K562 (cell line): Measurements from ENCODE around the gene KIAA0513. TPM values are rescaled to one million over a fixed set of nuclear protein-coding genes. Genes with fewer than 3 reads are reported as not detected.
A peak's percentile ranks its signal among the peaks of the same experiment; 100 is the strongest.

Source experiments
- ATAC-seq: fragments of 200-7000 bp; cut with Tn5 transposase; 3 replicates; pipeline ENCODE4 v1.9.1; 2020; ENCODE audit warnings: moderate library complexity
- BruUV-seq: library from RNA; stranded (reverse); fragments of 400-500 nt; replicated peaks from 2 replicates; lab custom pipeline; 2021; lab: Mats Ljungman, UMichigan
- CTCF ChIA-PET: fragments of 300-600 bp; formaldehyde crosslinking; extraction: SDS; loops from one replicate; lab custom pipeline; 2021; ENCODE audit warnings: low intra/inter-chr PET ratio; lab: Yijun Ruan, JAX
- POLR2A ChIA-PET: fragments of 300-600, 350-650 bp; sonication (Branson Sonifier 250); formaldehyde crosslinking; extraction: SDS; loops from one replicate; lab custom pipeline; 2021; ENCODE audit warnings: antibody characterized with exemption, inconsistent platforms; lab: Yijun Ruan, JAX
- DNase-seq, 4 experiments: peaks; one replicate each; pipeline versions ENCODE4 v3.0.0 to v3.0.0-alpha.2; 2011 to 2018; ENCODE audit warnings: low spot score in 3 of 4, mixed read lengths in 3 of 4; ENCODE audit errors: extremely low read depth in 1 of 4
- FAIRE-seq: peaks from 2 replicates; lab custom pipeline; 2011; peaks lifted over from hg19 to GRCh38; lab: Jason Lieb, UNC
- H2AFZ ChIP-seq: 2 replicates; pipeline ENCODE4 v1.6.0; 2011; ENCODE audit warnings: low read depth, low read length, control low read depth, inconsistent platforms
- H3K27ac ChIP-seq: fragments of 200-600 bp; 3 replicates; pipeline ENCODE4 v1.8.0; 2011; ENCODE audit warnings: low read depth, mild to moderate bottlenecking, control low read depth, inconsistent platforms, low read length, moderate library complexity, mixed read lengths; ENCODE audit errors: extremely low read depth
- H3K27me3 ChIP-seq, 2 experiments: fragments of 300-600 bp in 1 of 2; 2 replicates in 1 of 2; 3 replicates in 1 of 2; pipeline versions ENCODE4 v1.6.0 to v1.8.0; 2011; ENCODE audit warnings: inconsistent platforms in 2 of 2, low read length in 2 of 2, mild to moderate bottlenecking in 1 of 2, mixed read lengths in 1 of 2, moderate library complexity in 1 of 2; ENCODE audit not compliant: control insufficient read depth in 2 of 2, insufficient read depth in 2 of 2
- H3K36me3 ChIP-seq: fragments of 300-600 bp; 3 replicates; pipeline ENCODE4 v1.8.0; 2011; ENCODE audit warnings: mild to moderate bottlenecking, low read length, inconsistent platforms; ENCODE audit not compliant: control insufficient read depth, insufficient read depth
- H3K4me1 ChIP-seq, 2 experiments: fragments of 200-600 bp in 1 of 2; replicated peaks in 1 of 2; 2 replicates in 1 of 2; 3 replicates in 1 of 2; pipeline versions ENCODE4 v1.5.1 to v1.8.0; 2011; ENCODE audit warnings: inconsistent platforms in 2 of 2, low read length in 2 of 2, mild to moderate bottlenecking in 1 of 2, mixed read lengths in 1 of 2, moderate library complexity in 1 of 2; ENCODE audit not compliant: control insufficient read depth in 2 of 2, insufficient read depth in 2 of 2
- H3K4me2 ChIP-seq: 2 replicates; pipeline ENCODE4 v1.6.1; 2011; ENCODE audit warnings: low read length, control low read depth, inconsistent platforms, mixed read lengths; ENCODE audit not compliant: insufficient read depth
- H3K4me3 ChIP-seq: fragments of 200-600 bp; sonication (generic), shearing (Covaris generic); 2 replicates; pipeline ENCODE4 v1.5.1; 2016; ENCODE audit warnings: control low read depth, inconsistent platforms
- H3K79me2 ChIP-seq: fragments of 200-600 bp; 3 replicates; pipeline ENCODE4 v1.8.0; 2011; ENCODE audit warnings: low read length, inconsistent platforms; ENCODE audit not compliant: control insufficient read depth, insufficient read depth
- H3K9ac ChIP-seq, 2 experiments: 2 replicates each; pipeline versions ENCODE4 v1.6.0 to v1.6.1; 2011; ENCODE audit warnings: low read depth in 2 of 2, low read length in 2 of 2, control low read depth in 1 of 2, inconsistent platforms in 1 of 2, mild to moderate bottlenecking in 1 of 2, mixed read lengths in 1 of 2; ENCODE audit not compliant: insufficient read depth in 1 of 2
- H3K9me1 ChIP-seq: one replicate; pipeline ENCODE4 v1.6.0; 2011; ENCODE audit warnings: inconsistent platforms, mild to moderate bottlenecking, low read length, moderate library complexity; ENCODE audit not compliant: control insufficient read depth, insufficient read depth
- H3K9me3 ChIP-seq: replicated peaks from 2 replicates; pipeline ENCODE4 v1.5.1; 2011; ENCODE audit warnings: low read depth, low read length, inconsistent platforms; ENCODE audit not compliant: control insufficient read depth, insufficient read depth
- H4K20me1 ChIP-seq: replicated peaks from 2 replicates; pipeline ENCODE4 v1.6.1; 2011; ENCODE audit warnings: low read length, inconsistent platforms, mixed read lengths; ENCODE audit not compliant: control insufficient read depth, insufficient read depth
- CBX5 ChIP-seq: IDR thresholded peaks from 2 replicates; pipeline ENCODE4 v1.6.1; 2014; ENCODE audit warnings: low read depth, borderline replicate concordance
- CSDE1 ChIP-seq, 2 experiments: fragments of 450-650 bp; IDR thresholded peaks; 2 replicates each; pipeline ENCODE4 v1.6.1; 2016; ENCODE audit warnings: mild to moderate bottlenecking in 1 of 2
- DPF2 ChIP-seq: fragments of 450-650 bp; IDR thresholded peaks from 2 replicates; pipeline ENCODE4 v1.6.1; 2016
- EGR1 ChIP-seq: fragments of 450-650 bp; conservative IDR thresholded peaks from 2 replicates; pipeline ENCODE4 v1.6.1; 2017; ENCODE audit warnings: mild to moderate bottlenecking
- FOS ChIP-seq: IDR thresholded peaks from 3 replicates; pipeline ENCODE4 v1.6.1; 2011; ENCODE audit not compliant: insufficient read length; ENCODE audit errors: extremely low read depth
- GTF2F1 ChIP-seq: IDR thresholded peaks from 2 replicates; pipeline ENCODE4 v1.6.1; 2011; ENCODE audit warnings: low read depth, low read length, improper control_type of control experiment
- ILF3 ChIP-seq: fragments of 450-650 bp; IDR thresholded peaks from 2 replicates; pipeline ENCODE4 v1.6.1; 2018; ENCODE audit warnings: antibody characterized with exemption, mild to moderate bottlenecking, moderate library complexity, borderline replicate concordance
- MAFF ChIP-seq: IDR thresholded peaks from 2 replicates; pipeline ENCODE4 v1.6.1; 2012; ENCODE audit warnings: low read length, improper control_type of control experiment
- MYC ChIP-seq, 2 experiments: fragments of 250-450 bp in 1 of 2; sonication (Bioruptor Pico) in 1 of 2; IDR thresholded peaks; 2 replicates each; pipeline versions ENCODE4 v1.5.1 to v1.6.1; 2012 to 2021; ENCODE audit warnings: low read depth in 2 of 2, borderline replicate concordance in 1 of 2, improper control_type of control experiment in 1 of 2, low read length in 1 of 2, mild to moderate bottlenecking in 1 of 2, moderate library complexity in 1 of 2
- NFE2 ChIP-seq: IDR thresholded peaks from 2 replicates; pipeline ENCODE4 v1.6.1; 2014; ENCODE audit warnings: antibody characterized with exemption, low read depth
- NR1H2 ChIP-seq: sonication (generic); formaldehyde crosslinking; IDR thresholded peaks from 2 replicates; pipeline ENCODE4 v1.4.0; 2020; ENCODE audit warnings: mild to moderate bottlenecking, missing genetic modification reagents
- RCOR1 ChIP-seq, 2 experiments: IDR thresholded peaks; 2 replicates each; pipeline ENCODE4 v1.6.1; 2012; ENCODE audit warnings: low read depth in 2 of 2, low read length in 2 of 2, borderline replicate concordance in 1 of 2, improper control_type of control experiment in 1 of 2
- SMARCA4 ChIP-seq: fragments of 450-650 bp; IDR thresholded peaks from 2 replicates; pipeline ENCODE4 v1.6.1; 2016
- ZEB2 ChIP-seq: fragments of 450-650 bp; IDR thresholded peaks from 2 replicates; pipeline ENCODE4 v1.6.1; 2016
- ZFPM2 ChIP-seq: fragments of 250-450 bp; sonication (Bioruptor Pico); IDR thresholded peaks from 2 replicates; pipeline ENCODE4 v1.5.1; 2022; ENCODE audit warnings: mild to moderate bottlenecking
- ZKSCAN1 ChIP-seq: fragments of 150-350 bp; IDR thresholded peaks from 2 replicates; pipeline ENCODE4 v1.6.1; 2016; ENCODE audit warnings: low read depth, low read length
- ZNF197 ChIP-seq: fragments of 200-800 bp; sonication (Bioruptor generic); IDR thresholded peaks from 2 replicates; pipeline ENCODE4 v1.6.1; 2016; ENCODE audit warnings: low read depth, missing genetic modification characterization, missing compliant biosample characterization
- ZNF830 ChIP-seq: fragments of 250-450 bp; sonication (Bioruptor Pico); IDR thresholded peaks from 2 replicates; pipeline ENCODE4 v1.5.0; 2021; ENCODE audit warnings: mild to moderate bottlenecking
- WGBS: fragments of 100-300 bp; shearing (Covaris generic); methylation state at CpG from one replicate; pipeline ENCODE4 v1.1.6; 2016; ENCODE audit warnings: low coverage, mixed read lengths; ENCODE audit not compliant: insufficient coverage; ENCODE audit errors: missing lambda C conversion rate; 5-methylcytosine and 5-hydroxymethylcytosine counted together
- in situ Hi-C: fragments of 300-500 bp; cut with MboI; formaldehyde crosslinking; loops from 4 replicates; pipeline ENCODE4 v1.15.0; 2018; ENCODE audit warnings: inconsistent platforms, mixed read lengths
- intact Hi-C: fragments of 100-400 bp; cut with micrococcal nuclease; formaldehyde crosslinking; loops from 2 replicates; pipeline ENCODE4 v1.14.2; 2022
- polyA plus RNA-seq, 8 experiments: library from polyadenylated mRNA; depleted of rRNA in 4 of 8; stranded (reverse) in 5 of 8; unstranded in 3 of 8; fragments of >200 nt; fragmentation: Nextera tagmentation in 2 of 8; fragmentation: Illumina TruSeq in 1 of 8; extraction: Ambion mirVana in 2 of 8; extraction: Trizol in 1 of 8; gene quantifications; 2 replicates each; pipeline versions ENCODE4 v1.2.1 to v1.2.3, GENCODE V29; 2011 to 2014; ENCODE audit warnings: inconsistent platforms in 1 of 8, missing spikeins in 1 of 8
- total RNA-seq, 7 experiments: library from RNA; depleted of rRNA in 6 of 7; stranded (reverse); fragments of >200 nt in 6 of 7; fragmentation: Illumina TruSeq in 2 of 7; extraction: Trizol in 2 of 7; gene quantifications; 2 replicates each; pipeline versions ENCODE4 v1.2.1 to v1.2.3, GENCODE V29; 2011 to 2021; ENCODE audit warnings: low replicate concordance in 1 of 7
- TF ChIP-seq, protein P1 (sequence below), 2 experiments: fragments of 450-650 bp in 1 of 2; sonication (generic) in 1 of 2; formaldehyde crosslinking in 1 of 2; IDR thresholded peaks in 1 of 2; conservative IDR thresholded peaks in 1 of 2; 2 replicates each; pipeline versions ENCODE4 v1.6.1 to v1.8.1; 2016 to 2023; ENCODE audit warnings: mild to moderate bottlenecking in 2 of 2, moderate library complexity in 2 of 2, inconsistent platforms in 1 of 2, missing genetic modification reagents in 1 of 2
- TF ChIP-seq, protein P2 (sequence below): fragments of 200-800 bp; sonication (Bioruptor generic); IDR thresholded peaks from 2 replicates; pipeline ENCODE4 v1.6.1; 2017; ENCODE audit warnings: missing genetic modification characterization, missing compliant biosample characterization

Gene KIAA0513
- total and polyA plus RNA-seq, 9 of the 15 experiments (the other 6 are each of a cell fraction or from before 2014, with no cell fraction given): 0.18 to 13.7 (median 10.2) TPM

DNA sequence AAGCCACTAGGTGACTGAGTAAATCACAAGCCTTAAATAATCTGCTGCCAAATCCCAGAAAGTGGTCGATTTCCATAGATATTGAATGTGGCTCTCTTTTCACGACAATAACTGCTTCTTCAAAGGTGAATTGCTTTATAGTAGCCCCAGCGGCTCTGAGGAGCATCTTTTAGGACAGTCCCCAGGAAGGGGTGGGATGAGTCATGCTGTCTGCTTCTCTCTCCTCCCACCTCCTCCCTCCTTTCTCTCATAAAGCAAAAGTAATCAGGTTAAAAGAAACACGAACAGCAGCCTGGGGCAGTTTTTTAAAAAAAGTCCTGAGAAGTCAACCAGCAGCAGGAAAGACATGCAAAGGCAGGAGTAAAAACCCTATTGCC lies 1.8 kb downstream of the KIAA0513 start:
- ATAC-seq: peak; percentile 69
- DNase-seq: peak; percentile 73 to 80 (median 76)
- H3K4me1 ChIP-seq: peaks cover 33 to 39% of the 10 kb centered on the region in 2 experiments
- no peaks in the 10 kb centered on the region for H3K27me3 ChIP-seq
- H3K9me1 ChIP-seq: no peaks in the 10 kb centered on the region
- H3K9me3 ChIP-seq: no peaks in the 10 kb centered on the region
- ChIA-PET CTCF (no interaction called here), POLR2A (interaction anchor here (1.2 kb wide), 1 partner anchor 11 kb away, joined by 3 read pairs; no protein-coding TSS in a partner anchor)
- H3K9ac ChIP-seq: no peak overlapping the region
- TSS peak; percentile 54 for BruUV-seq
- intact Hi-C loops: loop anchor here (2.0 to 5.0 kb wide), 2 partner anchors 27 to 58 kb away; no protein-coding TSS in a partner anchor
- H4K20me1 ChIP-seq: no peaks in the 10 kb centered on the region
- under 1% methylated on average over 4 of the region's 4 CpGs for WGBS
- no peak overlapping the region for H3K27ac ChIP-seq
- in situ Hi-C loops: no loop called here
- no peaks in the 10 kb centered on the region; the same call in 2 of the 3 replicates for H3K36me3 ChIP-seq
- no peak overlapping the region for H3K4me3 ChIP-seq
- peaks cover 4% of the 10 kb centered on the region; the same call in 2 of the 3 replicates for H3K79me2 ChIP-seq
- H2AFZ ChIP-seq: no peak overlapping the region
- FAIRE-seq: peak; percentile 81
- H3K4me2 ChIP-seq: no peak overlapping the region
- TF ChIP-seq RCOR1 (IDR thresholded peaks at IDR 0.05; ENCODE audit: borderline replicate concordance in 1 of 2, low read depth in 2 of 2, low read length in 2 of 2) (peak in 1 of 2 experiments; percentile 88; a peak in 2 of 4 replicates), EGR1 (peak; percentile 38; the same call in 1 of the 2 replicates), ZKSCAN1 (no peak), MYC (IDR thresholded peaks at IDR 0.05; ENCODE audit: low read depth, low read length) (peak; percentile 23; the same call in 1 of the 2 replicates), MYC (CRISPR knock-in tag; IDR thresholded peaks at IDR 0.05; ENCODE audit: borderline replicate concordance, low read depth) (no peak), FOS (peak; percentile 49), NFE2 (peak; percentile 49; the same call in 1 of the 2 replicates), DPF2 (peak; percentile 73), CBX5 (no peak), CSDE1 (IDR thresholded peaks at IDR 0.05) (no peak), MAFF (0 out of 2 replicates have a peak, but pooled peaks have one; percentile 6), ZEB2 (peak; percentile 79), ZFPM2 (CRISPR knock-in tag) (no peak), NR1H2 (CRISPR knock-in tag) (no peak), SMARCA4 (peak; percentile 38; the same call in 1 of the 2 replicates), ZNF830 (CRISPR knock-in tag) (no peak), ILF3 (no peak), GTF2F1 (no peak), ZNF197 (CRISPR knock-in tag) (no peak)
- TF ChIP-seq, protein P1, sequence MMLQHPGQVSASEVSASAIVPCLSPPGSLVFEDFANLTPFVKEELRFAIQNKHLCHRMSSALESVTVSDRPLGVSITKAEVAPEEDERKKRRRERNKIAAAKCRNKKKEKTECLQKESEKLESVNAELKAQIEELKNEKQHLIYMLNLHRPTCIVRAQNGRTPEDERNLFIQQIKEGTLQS (IDR thresholded peaks at IDR 0.05): peak; percentile 94
- TF ChIP-seq, protein P1 (CRISPR knock-in tag; conservative IDR thresholded peaks at IDR 0.05): 0 out of 2 replicates have a peak, but pooled peaks have one; percentile 37
- TF ChIP-seq, protein P2, sequence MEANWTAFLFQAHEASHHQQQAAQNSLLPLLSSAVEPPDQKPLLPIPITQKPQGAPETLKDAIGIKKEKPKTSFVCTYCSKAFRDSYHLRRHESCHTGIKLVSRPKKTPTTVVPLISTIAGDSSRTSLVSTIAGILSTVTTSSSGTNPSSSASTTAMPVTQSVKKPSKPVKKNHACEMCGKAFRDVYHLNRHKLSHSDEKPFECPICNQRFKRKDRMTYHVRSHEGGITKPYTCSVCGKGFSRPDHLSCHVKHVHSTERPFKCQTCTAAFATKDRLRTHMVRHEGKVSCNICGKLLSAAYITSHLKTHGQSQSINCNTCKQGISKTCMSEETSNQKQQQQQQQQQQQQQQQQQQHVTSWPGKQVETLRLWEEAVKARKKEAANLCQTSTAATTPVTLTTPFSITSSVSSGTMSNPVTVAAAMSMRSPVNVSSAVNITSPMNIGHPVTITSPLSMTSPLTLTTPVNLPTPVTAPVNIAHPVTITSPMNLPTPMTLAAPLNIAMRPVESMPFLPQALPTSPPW (CRISPR knock-in tag): peak; percentile 60
